IMR-90 (cell line): ENCODE data around the gene ATXN7L2. TPM values are rescaled to one million over a fixed set of nuclear protein-coding genes. Genes with fewer than 3 reads are reported as not detected.

Source experiments
- ATAC-seq: fragments of 200-7000 bp; cut with Tn5 transposase; 2 replicates; pipeline ENCODE4 v1.9.1; 2020; ENCODE audit warnings: low read depth, mild to moderate bottlenecking, moderate library complexity
- BruUV-seq: library from RNA; stranded (reverse); fragments of 400-500 nt; replicated peaks from 2 replicates; lab custom pipeline; 2021; lab: Mats Ljungman, UMichigan
- CTCF ChIA-PET: fragments of 300-600 bp; formaldehyde crosslinking; extraction: SDS; loops from one replicate; lab custom pipeline; 2021; ENCODE audit warnings: antibody characterized with exemption; lab: Yijun Ruan, JAX
- POLR2A ChIA-PET: fragments of 300-600 bp; sonication (Branson Sonifier 250); formaldehyde crosslinking; loops from one replicate; lab custom pipeline; 2022; ENCODE audit warnings: antibody characterized with exemption; ENCODE audit not compliant: unreplicated experiment; lab: Charles Lee
- DNase-seq: peaks from one replicate; pipeline ENCODE4 v3.0.0; 2013
- H2AFZ ChIP-seq: replicated peaks from 2 replicates; pipeline ENCODE3; 2013; ENCODE audit warnings: low read length, mild to moderate bottlenecking; ENCODE audit not compliant: poor library complexity
- H2AK5ac ChIP-seq: 2 replicates; pipeline ENCODE4 v1.6.1; 2013; ENCODE audit warnings: low read depth, low read length, inconsistent platforms
- H2AK9ac ChIP-seq: replicated peaks from 2 replicates; pipeline ENCODE3; 2013; ENCODE audit warnings: mild to moderate bottlenecking, low read depth, low read length, moderate library complexity; ENCODE audit not compliant: poor library complexity
- H2BK120ac ChIP-seq: 2 replicates; pipeline ENCODE4 v1.6.1; 2013; ENCODE audit warnings: low read depth, low read length, inconsistent platforms
- H2BK15ac ChIP-seq: 3 replicates; pipeline ENCODE4 v1.6.1; 2013; ENCODE audit warnings: low read depth, low read length, inconsistent platforms
- H2BK20ac ChIP-seq: 2 replicates; pipeline ENCODE4 v1.6.1; 2013; ENCODE audit warnings: low read depth, mild to moderate bottlenecking, inconsistent platforms, low read length, moderate library complexity
- H2BK5ac ChIP-seq: 2 replicates; pipeline ENCODE4 v1.6.1; 2013; ENCODE audit warnings: mild to moderate bottlenecking, low read depth, low read length, inconsistent platforms; ENCODE audit not compliant: poor library complexity, severe bottlenecking
- H3K14ac ChIP-seq: replicated peaks from 2 replicates; pipeline ENCODE4 v1.6.1; 2013; ENCODE audit warnings: low read depth, low read length, inconsistent platforms
- H3K18ac ChIP-seq: 2 replicates; pipeline ENCODE4 v1.6.1; 2013; ENCODE audit warnings: low read depth, low read length, control low read depth
- H3K23ac ChIP-seq: 2 replicates; pipeline ENCODE4 v1.6.1; 2013; ENCODE audit warnings: low read depth, low read length, inconsistent platforms
- H3K27ac ChIP-seq: 2 replicates; pipeline ENCODE4 v1.5.1; 2013; ENCODE audit warnings: mild to moderate bottlenecking, control low read depth, low read length; ENCODE audit not compliant: insufficient read depth
- H3K27me3 ChIP-seq: 2 replicates; pipeline ENCODE4 v1.6.1; 2013; ENCODE audit warnings: low read length; ENCODE audit not compliant: control insufficient read depth, insufficient read depth
- H3K36me3 ChIP-seq: 2 replicates; pipeline ENCODE4 v1.6.1; 2013; ENCODE audit warnings: low read length, mixed read lengths; ENCODE audit not compliant: control insufficient read depth, insufficient read depth
- H3K4ac ChIP-seq: 2 replicates; pipeline ENCODE4 v1.6.1; 2013; ENCODE audit warnings: low read depth, low read length, inconsistent platforms
- H3K4me1 ChIP-seq: 2 replicates; pipeline ENCODE4 v1.6.1; 2013; ENCODE audit warnings: low read length, mixed read lengths; ENCODE audit not compliant: control insufficient read depth, insufficient read depth
- H3K4me2 ChIP-seq: 2 replicates; pipeline ENCODE4 v1.6.1; 2013; ENCODE audit warnings: low read depth, mild to moderate bottlenecking, control low read depth, low read length, moderate library complexity
- H3K4me3 ChIP-seq: 2 replicates; pipeline ENCODE4 v1.5.1; 2013; ENCODE audit warnings: low read depth, mild to moderate bottlenecking, control low read depth, low read length, moderate library complexity; ENCODE audit not compliant: insufficient read depth
- H3K56ac ChIP-seq: 2 replicates; pipeline ENCODE4 v1.6.1; 2013; ENCODE audit warnings: low read length, inconsistent platforms; ENCODE audit not compliant: insufficient read depth; ENCODE audit errors: extremely low read depth
- H3K79me1 ChIP-seq, 2 experiments: 2 replicates each; pipeline ENCODE4 v1.6.1; 2013; ENCODE audit warnings: low read length in 2 of 2, inconsistent platforms in 1 of 2, low read depth in 1 of 2
- H3K9ac ChIP-seq: 2 replicates; pipeline ENCODE4 v1.6.1; 2013; ENCODE audit warnings: low read depth, low read length, control low read depth
- H3K9me1 ChIP-seq: 2 replicates; pipeline ENCODE4 v1.6.1; 2013; ENCODE audit warnings: low read length, inconsistent platforms; ENCODE audit not compliant: insufficient read depth
- H3K9me3 ChIP-seq: 2 replicates; pipeline ENCODE4 v1.6.1; 2013; ENCODE audit warnings: low read length; ENCODE audit not compliant: control insufficient read depth, insufficient read depth
- H4K20me1 ChIP-seq: 2 replicates; pipeline ENCODE4 v1.6.1; 2013; ENCODE audit warnings: low read length, inconsistent platforms; ENCODE audit not compliant: insufficient read depth
- H4K5ac ChIP-seq: 2 replicates; pipeline ENCODE4 v1.6.1; 2013; ENCODE audit warnings: mild to moderate bottlenecking, low read depth, low read length, control low read depth
- H4K8ac ChIP-seq, 2 experiments: 2 replicates each; pipeline ENCODE4 v1.6.1; 2013; ENCODE audit warnings: low read depth in 2 of 2, low read length in 2 of 2, control low read depth in 1 of 2, inconsistent platforms in 1 of 2
- H4K91ac ChIP-seq: 2 replicates; pipeline ENCODE4 v1.6.1; 2013; ENCODE audit warnings: low read depth, low read length, inconsistent platforms; ENCODE audit not compliant: insufficient read depth
- CHD1 ChIP-seq: IDR thresholded peaks from 2 replicates; pipeline ENCODE4 v1.6.1; 2012; ENCODE audit warnings: low read depth, low read length, improper control_type of control experiment
- ELK1 ChIP-seq: fragments of 150-350 bp; IDR thresholded peaks from 2 replicates; pipeline ENCODE4 v1.6.1; 2016; ENCODE audit warnings: low read depth, mild to moderate bottlenecking, low read length, moderate library complexity, borderline replicate concordance
- MAFK ChIP-seq: IDR thresholded peaks from 2 replicates; pipeline ENCODE4 v1.6.1; 2012; ENCODE audit warnings: low read depth, low read length, improper control_type of control experiment
- MAZ ChIP-seq: IDR thresholded peaks from 2 replicates; pipeline ENCODE4 v1.6.1; 2012; ENCODE audit warnings: low read depth, mild to moderate bottlenecking, low read length, improper control_type of control experiment, moderate library complexity, borderline replicate concordance
- NFE2L2 ChIP-seq: fragments of 150-350 bp; IDR thresholded peaks from 2 replicates; pipeline ENCODE4 v1.6.1; 2016; ENCODE audit warnings: low read depth, mild to moderate bottlenecking, low read length
- RCOR1 ChIP-seq: IDR thresholded peaks from 2 replicates; pipeline ENCODE4 v1.6.1; 2012; ENCODE audit warnings: mild to moderate bottlenecking, low read length, improper control_type of control experiment; ENCODE audit not compliant: insufficient replicate concordance
- RFX5 ChIP-seq: IDR thresholded peaks from 2 replicates; pipeline ENCODE4 v1.8.0; 2012; ENCODE audit warnings: low read depth, mild to moderate bottlenecking, low read length, moderate library complexity
- USF2 ChIP-seq: fragments of 150-350 bp; IDR thresholded peaks from 2 replicates; pipeline ENCODE4 v1.6.1; 2017; ENCODE audit warnings: mild to moderate bottlenecking, antibody characterized with exemption, low read length, low read depth
- WGBS, 2 experiments: methylation state at CpG; one replicate each; pipeline versions ENCODE4 v1.1.5 to v1.1.7; 2013; ENCODE audit warnings: missing lambda C conversion rate in 2 of 2; ENCODE audit not compliant: insufficient read length in 1 of 2; ENCODE audit errors: extremely low coverage in 2 of 2; 5-methylcytosine and 5-hydroxymethylcytosine counted together
- dilution Hi-C: fragments of 300-500 bp; cut with HindIII; formaldehyde crosslinking; loops from one replicate; pipeline ENCODE4 v1.14.3; 2018; ENCODE audit warnings: low sequenced_read_pairs; ENCODE audit not compliant: unreplicated experiment
- in situ Hi-C: fragments of 300-500 bp; cut with MboI; formaldehyde crosslinking; loops from 3 replicates; pipeline ENCODE4 v1.14.3; 2019; ENCODE audit warnings: low sequenced_read_pairs, inconsistent platforms, mixed read lengths
- intact Hi-C: fragments of 100-400 bp; cut with micrococcal nuclease; formaldehyde crosslinking; loops from 2 replicates; pipeline ENCODE4 v1.10.0; 2022
- polyA plus RNA-seq, 3 experiments: library from polyadenylated mRNA; depleted of rRNA; stranded (reverse); fragments of >200 nt; gene quantifications; 2 replicates each; pipeline ENCODE4 v1.2.3, GENCODE V29; 2012; ENCODE audit warnings: low replicate concordance in 1 of 3
- total RNA-seq: library from RNA; depleted of rRNA; stranded (reverse); fragments of >200 nt; gene quantifications from 2 replicates; pipeline ENCODE4 v1.2.3, GENCODE V29; 2012

Gene ATXN7L2
- total and polyA plus RNA-seq, 2 of the 4 experiments (the other 2 are of a cell fraction) = 1.3 to 4.8 TPM

GRCh38 chr1:109527846-109528695, 44.4 kb downstream of the ATXN7L2 start:
- H3K9me1 ChIP-seq = no peaks in the 10 kb centered on the region; the same call in 1 of the 2 replicates
- no peak overlapping the region for H2BK20ac ChIP-seq
- H3K79me1 ChIP-seq = no peaks in the 10 kb centered on the region
- H3K9ac ChIP-seq = no peak overlapping the region
- H2AK9ac ChIP-seq = no peak overlapping the region
- no peak overlapping the region for H3K4ac ChIP-seq
- no peak overlapping the region for H3K14ac ChIP-seq
- H2BK15ac ChIP-seq = no peak overlapping the region
- no peak overlapping the region for H4K8ac ChIP-seq
- H3K18ac ChIP-seq = no peak overlapping the region
- H3K4me1 ChIP-seq = peaks cover 7% of the 10 kb centered on the region
- no peak overlapping the region for H4K91ac ChIP-seq
- H2AFZ ChIP-seq = peak overlapping the region; percentile 36
- ChIA-PET POLR2A (no interaction called here), CTCF (interaction anchor here (1.1 kb wide), 1 partner anchor 37 kb away, joined by 3 read pairs; no protein-coding TSS in a partner anchor)
- dilution Hi-C loops = no loop called here
- H3K56ac ChIP-seq = no peak overlapping the region
- no peak overlapping the region for H2BK120ac ChIP-seq
- in situ Hi-C loops = no loop called here
- H3K4me3 ChIP-seq = no peak overlapping the region
- no peak overlapping the region for H3K4me2 ChIP-seq
- H3K9me3 ChIP-seq = no peaks in the 10 kb centered on the region
- no peak overlapping the region for H2AK5ac ChIP-seq
- 87% methylated on average over 3 of the region's 9 CpGs; no CpG with 5 or more reads in 1 of the 2 experiments for WGBS, 2 experiments
- ATAC-seq (no peak), DNase-seq (no peak)
- H3K23ac ChIP-seq = no peak overlapping the region
- H3K27me3 ChIP-seq = peaks cover 15% of the 10 kb centered on the region
- intact Hi-C loops = no loop called here
- H2BK5ac ChIP-seq = no peak overlapping the region
- no peaks in the 10 kb centered on the region for H4K20me1 ChIP-seq
- no peaks in the 10 kb centered on the region for H3K36me3 ChIP-seq
- H4K5ac ChIP-seq = no peak overlapping the region
- H3K27ac ChIP-seq = no peak overlapping the region
- no TSS peak for BruUV-seq
- TF ChIP-seq USF2 (no peak), ELK1 (no peak), RCOR1 (no peak), CHD1 (no peak), MAZ (no peak), NFE2L2 (no peak), RFX5 (no peak), MAFK (no peak)
